ENCODE data around the gene FAM221B. TPM values are rescaled to one million over a fixed set of nuclear protein-coding genes. Genes with fewer than 3 reads are reported as not detected.

FAM221B gene
- polyA plus RNA-seq, 4 donors, result 0.09 TPM; not detected in 3

DNA sequence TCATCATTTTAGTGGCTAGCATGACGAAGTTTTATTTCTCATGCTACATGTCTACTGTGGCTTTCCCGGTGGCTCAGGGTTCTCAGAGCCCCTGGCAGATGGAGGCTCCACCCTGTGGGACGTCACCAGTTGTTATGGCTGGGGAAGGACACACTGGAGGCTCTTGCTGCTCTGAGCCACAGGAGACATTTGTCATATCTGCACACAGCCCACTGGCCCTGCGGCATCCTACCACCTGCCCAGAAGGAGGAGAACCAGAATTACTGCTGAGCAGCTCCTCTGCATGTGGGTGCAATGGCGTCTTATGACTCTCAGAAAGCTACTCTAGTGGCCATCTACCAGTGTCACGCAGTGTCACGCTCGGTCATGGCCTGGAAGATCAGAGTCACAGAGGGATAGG lies 35.1 kb upstream of the FAM221B start:
- Histone ChIP-seq H3K27me3 (ENCODE audit: control insufficient read depth in 3 of 3, insufficient read depth in 3 of 3, low read length in 3 of 3) (peaks cover 0 to 3% (median 0%) of the 10 kb centered on the region in 3 donors), H3K9me3 (ENCODE audit: control insufficient read depth in 2 of 2, insufficient read depth in 1 of 2, low read depth in 1 of 2, low read length in 1 of 2) (no peaks in the 10 kb centered on the region), H3K4me1 (ENCODE audit: control insufficient read depth in 3 of 3, insufficient read depth in 2 of 3, low read depth in 1 of 3, low read length in 2 of 3) (peaks cover 0 to 3% (median 0%) of the 10 kb centered on the region in 3 donors), H3K4me3 (ENCODE audit: low read depth in 1 of 3, low read length in 3 of 3) (no peak overlapping the region), H3K36me3 (ENCODE audit: control insufficient read depth in 3 of 3, insufficient read depth in 2 of 3, low read depth in 1 of 3, low read length in 3 of 3) (no peaks in the 10 kb centered on the region), H3K27ac (ENCODE audit: low read depth in 1 of 3, low read length in 2 of 3) (no peak overlapping the region)
- 70 to 79% (median 70%) methylated on average over 8 of the region's 8 CpGs for WGBS, 3 donors
- DNase-seq, result no peak
- no peak for FAIRE-seq

DNA sequence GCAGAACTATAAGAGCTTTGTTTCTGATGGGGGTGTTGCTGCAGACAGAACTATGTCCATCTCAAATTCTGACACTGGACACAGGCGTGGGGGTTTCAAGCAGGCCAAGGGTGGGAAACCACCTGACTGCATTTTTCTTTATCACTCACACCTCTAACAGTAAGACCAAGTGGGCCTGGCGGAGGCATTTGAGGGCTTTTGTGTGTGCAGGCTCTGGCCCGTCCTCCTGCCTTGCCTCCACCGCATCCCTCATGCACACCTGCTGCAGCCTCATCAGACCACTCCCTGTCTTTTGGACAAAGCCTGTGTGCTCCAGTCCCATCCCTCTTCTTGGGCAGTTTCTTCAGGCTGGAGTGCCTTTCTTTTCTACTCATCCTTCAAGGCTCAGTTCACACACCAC lies 33.8 kb upstream of the FAM221B start:
- FAIRE-seq, result no peak
- no peak overlapping the region for H3K27ac ChIP-seq (ENCODE audit: low read depth in 1 of 3, low read length in 2 of 3)
- no peaks in the 10 kb centered on the region for H3K9me3 ChIP-seq (ENCODE audit: control insufficient read depth in 2 of 2, insufficient read depth in 1 of 2, low read depth in 1 of 2, low read length in 1 of 2)
- H3K4me1 ChIP-seq (ENCODE audit: control insufficient read depth in 3 of 3, insufficient read depth in 2 of 3, low read depth in 1 of 3, low read length in 2 of 3), result peaks cover 0 to 3% (median 0%) of the 10 kb centered on the region in 3 donors
- H3K4me3 ChIP-seq (ENCODE audit: low read depth in 1 of 3, low read length in 3 of 3), result no peak overlapping the region
- H3K27me3 ChIP-seq (ENCODE audit: control insufficient read depth in 3 of 3, insufficient read depth in 3 of 3, low read length in 3 of 3), result peaks cover 0 to 3% (median 0%) of the 10 kb centered on the region in 3 donors
- WGBS, 3 donors, result 82 to 87% (median 85%) methylated on average over 4 of the region's 4 CpGs
- no peaks in the 10 kb centered on the region for H3K36me3 ChIP-seq (ENCODE audit: control insufficient read depth in 3 of 3, insufficient read depth in 2 of 3, low read depth in 1 of 3, low read length in 3 of 3)
- no peak for DNase-seq

DNA sequence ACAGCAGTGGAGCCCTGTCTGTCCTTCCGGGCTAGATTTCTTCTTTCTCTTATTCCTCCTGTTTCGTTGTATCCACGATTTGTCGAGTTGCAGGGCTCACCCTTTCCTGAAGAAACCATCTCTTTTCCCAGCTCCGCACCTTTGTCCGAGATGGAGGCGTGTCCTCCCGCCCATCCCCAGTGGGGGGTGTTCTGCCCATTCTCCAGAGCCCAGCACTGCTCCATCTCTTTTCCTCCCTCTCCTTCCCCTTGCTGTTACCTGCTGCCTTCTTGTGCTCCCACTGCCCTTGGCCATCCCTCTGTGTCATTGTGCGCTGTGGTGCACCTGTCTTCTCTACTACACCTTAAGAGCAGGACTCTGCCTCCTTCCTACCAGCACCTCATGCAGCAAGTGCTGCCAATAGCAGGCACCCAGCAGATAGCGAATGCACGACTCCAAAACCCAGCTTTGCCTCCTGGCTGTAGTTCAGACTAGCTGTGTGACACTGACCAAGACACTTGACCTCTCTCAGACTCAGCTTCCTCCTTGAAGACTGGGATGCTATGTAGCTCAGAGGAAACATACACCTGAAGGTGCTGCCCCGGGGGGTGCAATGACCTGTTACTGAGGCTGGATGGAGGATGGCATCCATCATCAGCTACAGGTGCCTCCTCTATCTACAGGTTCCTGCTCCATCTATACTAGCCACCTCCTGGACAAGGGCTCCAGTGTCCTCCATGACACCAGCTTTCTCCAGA lies 32.8 kb upstream of the FAM221B start:
- Histone ChIP-seq H3K4me1 (ENCODE audit: control insufficient read depth in 3 of 3, insufficient read depth in 2 of 3, low read depth in 1 of 3, low read length in 2 of 3) (peaks cover 0 to 3% (median 0%) of the 10 kb centered on the region in 3 donors), H3K9me3 (ENCODE audit: control insufficient read depth in 2 of 2, insufficient read depth in 1 of 2, low read depth in 1 of 2, low read length in 1 of 2) (no peaks in the 10 kb centered on the region), H3K27me3 (ENCODE audit: control insufficient read depth in 3 of 3, insufficient read depth in 3 of 3, low read length in 3 of 3) (peaks cover 0 to 3% (median 0%) of the 10 kb centered on the region in 3 donors), H3K36me3 (ENCODE audit: control insufficient read depth in 3 of 3, insufficient read depth in 2 of 3, low read depth in 1 of 3, low read length in 3 of 3) (no peaks in the 10 kb centered on the region), H3K4me3 (ENCODE audit: low read depth in 1 of 3, low read length in 3 of 3) (no peak overlapping the region), H3K27ac (ENCODE audit: low read depth in 1 of 3, low read length in 2 of 3) (no peak overlapping the region)
- 20 to 57% (median 48%) methylated on average over 12 of the region's 12 CpGs for WGBS, 3 donors
- no peak for FAIRE-seq
- DNase-seq, result no peak

DNA sequence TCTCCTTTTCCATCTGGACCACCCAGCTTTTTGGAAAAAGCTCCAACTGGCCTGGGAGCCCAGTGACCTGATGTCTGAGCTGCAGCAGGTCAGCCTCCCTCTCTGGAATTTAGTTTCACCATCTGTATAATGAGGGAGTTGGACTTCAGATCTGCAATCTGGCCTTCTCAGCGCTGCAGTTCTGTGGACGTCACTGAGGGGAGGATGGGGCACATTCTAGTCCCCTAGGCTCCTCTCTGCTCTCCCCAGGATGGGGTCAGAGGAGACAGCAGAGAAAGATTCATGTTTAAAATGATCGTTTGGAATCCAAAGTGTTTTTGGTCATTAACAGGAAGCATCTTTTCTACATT lies 31.4 kb upstream of the FAM221B start:
- DNase-seq (no peak), FAIRE-seq (no peak)
- H3K27ac ChIP-seq (ENCODE audit: low read depth in 1 of 3, low read length in 2 of 3), result no peak overlapping the region
- no peak overlapping the region for H3K4me3 ChIP-seq (ENCODE audit: low read depth in 1 of 3, low read length in 3 of 3)
- H3K4me1 ChIP-seq (ENCODE audit: control insufficient read depth in 3 of 3, insufficient read depth in 2 of 3, low read depth in 1 of 3, low read length in 2 of 3), result peaks cover 0 to 3% (median 0%) of the 10 kb centered on the region in 3 donors
- H3K36me3 ChIP-seq (ENCODE audit: control insufficient read depth in 3 of 3, insufficient read depth in 2 of 3, low read depth in 1 of 3, low read length in 3 of 3), result peaks cover 0 to 3% (median 0%) of the 10 kb centered on the region in 3 donors
- WGBS, 3 donors, result 38 to 50% (median 45%) methylated on average over 3 of the region's 3 CpGs
- H3K27me3 ChIP-seq (ENCODE audit: control insufficient read depth in 3 of 3, insufficient read depth in 3 of 3, low read length in 3 of 3), result peaks cover 0 to 3% (median 0%) of the 10 kb centered on the region in 3 donors
- no peaks in the 10 kb centered on the region for H3K9me3 ChIP-seq (ENCODE audit: control insufficient read depth in 2 of 2, insufficient read depth in 1 of 2, low read depth in 1 of 2, low read length in 1 of 2)

DNA sequence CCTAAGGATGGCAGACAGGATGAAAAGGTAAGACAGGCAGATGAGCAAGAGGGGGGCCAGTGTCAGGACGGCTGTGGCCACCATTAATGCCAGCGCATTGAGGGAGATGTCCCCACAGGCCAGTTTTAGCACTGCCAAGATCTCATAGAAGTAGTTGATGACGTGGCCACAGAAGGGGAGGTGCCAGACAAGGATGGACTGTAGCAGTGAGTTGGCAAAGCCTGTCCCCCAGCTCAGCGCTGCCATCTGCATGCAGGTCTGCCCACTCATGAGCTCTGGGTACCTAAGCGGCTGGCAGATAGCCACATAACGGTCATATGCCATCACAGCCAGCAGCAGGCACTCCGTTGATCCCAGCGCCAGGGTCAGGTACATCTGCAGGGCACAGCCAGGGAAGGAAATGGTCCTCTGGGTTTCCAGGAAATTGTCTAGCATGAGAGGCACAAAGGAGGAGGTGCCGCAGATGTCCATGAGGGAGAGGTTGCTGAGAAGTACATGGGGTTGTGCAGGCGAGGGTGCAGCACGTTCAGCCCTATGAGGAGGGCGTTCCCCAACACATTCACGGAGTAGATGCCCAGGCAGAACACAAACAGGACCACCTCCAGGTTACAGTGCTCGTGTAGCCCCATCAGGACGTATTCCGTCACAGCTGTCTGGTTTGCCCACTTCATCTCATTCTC lies 30.9 kb upstream of the FAM221B start:
- FAIRE-seq (no peak), DNase-seq (no peak)
- Histone ChIP-seq H3K4me3 (ENCODE audit: low read depth in 1 of 3, low read length in 3 of 3) (no peak overlapping the region), H3K27ac (ENCODE audit: low read depth in 1 of 3, low read length in 2 of 3) (no peak overlapping the region), H3K36me3 (ENCODE audit: control insufficient read depth in 3 of 3, insufficient read depth in 2 of 3, low read depth in 1 of 3, low read length in 3 of 3) (peaks cover 0 to 3% (median 0%) of the 10 kb centered on the region in 3 donors), H3K27me3 (ENCODE audit: control insufficient read depth in 3 of 3, insufficient read depth in 3 of 3, low read length in 3 of 3) (peaks cover 0 to 3% (median 0%) of the 10 kb centered on the region in 3 donors), H3K9me3 (ENCODE audit: control insufficient read depth in 2 of 2, insufficient read depth in 1 of 2, low read depth in 1 of 2, low read length in 1 of 2) (no peaks in the 10 kb centered on the region), H3K4me1 (ENCODE audit: control insufficient read depth in 3 of 3, insufficient read depth in 2 of 3, low read depth in 1 of 3, low read length in 2 of 3) (peaks cover 0 to 3% (median 0%) of the 10 kb centered on the region in 3 donors)
- WGBS, 3 donors, result 46 to 56% (median 53%) methylated on average over 16 of the region's 16 CpGs

DNA sequence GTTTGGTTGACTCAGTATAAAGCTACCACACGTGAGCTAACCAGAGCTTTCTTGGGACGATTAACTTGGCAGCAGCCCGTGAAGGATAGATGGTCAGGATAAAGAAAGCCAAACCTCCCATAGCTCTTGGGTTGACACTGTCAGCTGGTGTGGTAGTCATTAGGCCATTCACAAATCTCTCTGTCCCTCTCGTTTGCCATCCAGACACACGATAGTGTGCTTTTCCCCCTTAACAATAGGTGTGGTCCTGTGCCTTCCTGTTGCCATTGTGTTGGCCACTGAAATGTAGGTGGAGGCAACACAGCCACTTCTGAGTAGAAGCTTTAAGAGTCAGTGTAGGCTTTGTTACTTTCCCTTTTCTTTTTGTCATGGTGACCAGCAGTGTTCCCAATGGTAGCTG lies 29.9 kb upstream of the FAM221B start:
- Histone ChIP-seq H3K36me3 (ENCODE audit: control insufficient read depth in 3 of 3, insufficient read depth in 2 of 3, low read depth in 1 of 3, low read length in 3 of 3) (peaks cover 0 to 11% (median 0%) of the 10 kb centered on the region in 3 donors), H3K4me1 (ENCODE audit: control insufficient read depth in 3 of 3, insufficient read depth in 2 of 3, low read depth in 1 of 3, low read length in 2 of 3) (peaks cover 0 to 3% (median 0%) of the 10 kb centered on the region in 3 donors), H3K27me3 (ENCODE audit: control insufficient read depth in 3 of 3, insufficient read depth in 3 of 3, low read length in 3 of 3) (peaks cover 0 to 3% (median 0%) of the 10 kb centered on the region in 3 donors), H3K9me3 (ENCODE audit: control insufficient read depth in 2 of 2, insufficient read depth in 1 of 2, low read depth in 1 of 2, low read length in 1 of 2) (no peaks in the 10 kb centered on the region), H3K27ac (ENCODE audit: low read depth in 1 of 3, low read length in 2 of 3) (no peak overlapping the region), H3K4me3 (ENCODE audit: low read depth in 1 of 3, low read length in 3 of 3) (no peak overlapping the region)
- FAIRE-seq (no peak), DNase-seq (no peak)
- WGBS, 3 donors, result 64 to 72% (median 71%) methylated on average over 5 of the region's 5 CpGs

DNA sequence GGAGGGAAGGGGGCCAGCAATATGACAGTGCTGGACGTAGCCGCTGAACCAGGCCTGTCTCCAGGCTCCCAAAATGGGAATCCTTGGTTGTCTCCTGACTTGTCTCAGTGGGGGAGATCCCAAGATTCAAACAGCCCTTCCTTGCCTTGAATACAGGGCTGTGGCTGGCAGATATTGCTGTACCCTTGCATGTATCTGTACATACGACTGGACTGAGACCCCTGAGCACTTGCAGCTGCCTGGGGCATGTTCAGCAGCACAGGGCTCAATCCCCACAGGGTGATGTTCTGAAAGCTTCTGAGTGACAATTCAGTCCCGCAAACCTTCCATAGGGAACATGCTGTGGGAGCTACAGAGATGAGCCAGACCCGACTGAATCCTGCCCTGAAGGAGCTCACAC lies 28.4 kb upstream of the FAM221B start:
- no peaks in the 10 kb centered on the region for H3K9me3 ChIP-seq (ENCODE audit: control insufficient read depth in 2 of 2, insufficient read depth in 1 of 2, low read depth in 1 of 2, low read length in 1 of 2)
- peaks cover 0 to 3% (median 0%) of the 10 kb centered on the region in 3 donors for H3K4me1 ChIP-seq (ENCODE audit: control insufficient read depth in 3 of 3, insufficient read depth in 2 of 3, low read depth in 1 of 3, low read length in 2 of 3)
- H3K27ac ChIP-seq (ENCODE audit: low read depth in 1 of 3, low read length in 2 of 3), result no peak overlapping the region
- DNase-seq (no peak), FAIRE-seq (no peak)
- H3K4me3 ChIP-seq (ENCODE audit: low read depth in 1 of 3, low read length in 3 of 3), result no peak overlapping the region
- H3K27me3 ChIP-seq (ENCODE audit: control insufficient read depth in 3 of 3, insufficient read depth in 3 of 3, low read length in 3 of 3), result no peaks in the 10 kb centered on the region
- H3K36me3 ChIP-seq (ENCODE audit: control insufficient read depth in 3 of 3, insufficient read depth in 2 of 3, low read depth in 1 of 3, low read length in 3 of 3), result peaks cover 0 to 26% (median 0%) of the 10 kb centered on the region in 3 donors
- 81 to 94% (median 88%) methylated on average over 5 of the region's 5 CpGs for WGBS, 3 donors

DNA sequence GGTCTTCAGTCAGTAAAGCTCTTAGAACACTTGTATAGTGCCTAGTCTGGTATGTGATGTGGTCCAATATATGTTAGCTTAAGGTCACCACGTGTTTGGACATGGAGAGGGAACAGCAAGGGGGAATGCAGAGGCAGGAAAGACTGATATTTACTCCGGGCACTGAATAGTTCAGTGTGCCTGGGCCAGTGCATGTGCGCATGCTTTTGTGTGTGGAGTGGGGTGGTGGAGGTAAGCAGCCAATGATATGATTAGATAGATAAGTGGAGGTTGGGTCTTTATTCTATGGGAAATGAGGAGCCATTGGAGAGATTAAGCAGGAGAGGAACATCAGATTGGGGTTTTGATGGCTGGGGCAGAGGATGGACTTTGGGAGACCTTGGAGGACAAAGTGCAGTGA lies 27.7 kb upstream of the FAM221B start:
- DNase-seq, result no peak

More for the DNA sequence above, 27.7 kb upstream of the FAM221B start:
- Histone ChIP-seq H3K9me3 (ENCODE audit: control insufficient read depth in 2 of 2, insufficient read depth in 1 of 2, low read depth in 1 of 2, low read length in 1 of 2) (no peaks in the 10 kb centered on the region), H3K27me3 (ENCODE audit: control insufficient read depth in 3 of 3, insufficient read depth in 3 of 3, low read length in 3 of 3) (no peaks in the 10 kb centered on the region), H3K4me1 (ENCODE audit: control insufficient read depth in 3 of 3, insufficient read depth in 2 of 3, low read depth in 1 of 3, low read length in 2 of 3) (peaks cover 0 to 3% (median 0%) of the 10 kb centered on the region in 3 donors), H3K4me3 (ENCODE audit: low read depth in 1 of 3, low read length in 3 of 3) (no peak overlapping the region), H3K27ac (ENCODE audit: low read depth in 1 of 3, low read length in 2 of 3) (no peak overlapping the region), H3K36me3 (ENCODE audit: control insufficient read depth in 3 of 3, insufficient read depth in 2 of 3, low read depth in 1 of 3, low read length in 3 of 3) (peaks cover 0 to 26% (median 0%) of the 10 kb centered on the region in 3 donors)
- WGBS, 3 donors, result 76 to 78% (median 76%) methylated on average over 3 of the region's 3 CpGs
- FAIRE-seq, result no peak
